ENCODE measurements around the gene ZFP69.

DNA sequence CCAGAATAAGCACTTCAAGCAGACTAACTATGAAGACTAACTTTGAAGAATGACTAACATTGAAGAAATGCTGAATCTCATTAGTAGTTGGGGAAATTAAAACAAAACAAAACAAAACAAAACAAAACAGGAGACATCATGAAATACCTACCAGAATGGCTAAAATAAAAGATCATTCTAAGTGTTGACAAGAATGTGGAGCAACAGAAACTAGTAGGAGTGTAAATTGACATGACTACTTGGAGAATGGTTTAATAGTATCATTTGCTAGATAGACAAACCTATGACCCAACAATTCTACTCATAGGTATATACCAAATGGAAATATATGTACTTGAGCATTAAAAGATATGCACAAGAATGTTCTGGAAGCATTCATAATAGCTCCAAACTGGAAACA, 45.7 kb upstream of the ZFP69 start:
- no peak for TF ChIP-seq POLR2A (IDR thresholded peaks at IDR 0.05; ENCODE audit: low read depth, low read length)
- TF ChIP-seq CTCF (conservative IDR thresholded peaks at IDR 0.05; ENCODE audit: low read depth, low read length): no peak
- no peak for TF ChIP-seq BHLHE40 (IDR thresholded peaks at IDR 0.05; ENCODE audit: low read depth, low read length)
- TF ChIP-seq MXI1 (IDR thresholded peaks at IDR 0.05; ENCODE audit: borderline replicate concordance, low read depth, low read length): no peak
- TF ChIP-seq, protein P1, sequence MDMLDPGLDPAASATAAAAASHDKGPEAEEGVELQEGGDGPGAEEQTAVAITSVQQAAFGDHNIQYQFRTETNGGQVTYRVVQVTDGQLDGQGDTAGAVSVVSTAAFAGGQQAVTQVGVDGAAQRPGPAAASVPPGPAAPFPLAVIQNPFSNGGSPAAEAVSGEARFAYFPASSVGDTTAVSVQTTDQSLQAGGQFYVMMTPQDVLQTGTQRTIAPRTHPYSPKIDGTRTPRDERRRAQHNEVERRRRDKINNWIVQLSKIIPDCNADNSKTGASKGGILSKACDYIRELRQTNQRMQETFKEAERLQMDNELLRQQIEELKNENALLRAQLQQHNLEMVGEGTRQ (IDR thresholded peaks at IDR 0.05; ENCODE audit: low read depth, low read length): no peak
- no peak for TF ChIP-seq CEBPB (IDR thresholded peaks at IDR 0.05; ENCODE audit: low read depth, low read length)
- TF ChIP-seq MAFK (IDR thresholded peaks at IDR 0.05; ENCODE audit: low read depth, low read length): no peak
- no peak for TF ChIP-seq CHD1 (IDR thresholded peaks at IDR 0.05; ENCODE audit: low read depth, low read length)
- no peak for TF ChIP-seq FOS (IDR thresholded peaks at IDR 0.05; ENCODE audit: low read depth, low read length)
